GM19438 (cell line): ENCODE results near the gene ARVCF.
"Not testable (repeated sequence)": the region's sequence is repeated elsewhere in the genome, so short reads cannot be mapped to it uniquely, and the experiment has no call there.

ENCODE experiments used
- ATAC-seq: cut with Tn5 transposase; IDR thresholded peaks from one replicate; pipeline ENCODE4 v1.9.1; 2021; ENCODE audit warnings: low read depth; ENCODE audit not compliant: unreplicated experiment

Gene ARVCF

GRCh38 chr22:19942157-19943081 lies 74.2 kb downstream of the ARVCF start:
- ATAC-seq = no peak

- ATAC-seq = no peak
These were observed 75.1 kb downstream of the ARVCF start, which contains the start of the genes COMT and TXNRD2 for GRCh38 chr22:19941365-19942082. TSS of gene COMT (plus strand) at chr22:19941772. CDS start at chr22:19962527, 20,755 bp downstream. TSS of gene TXNRD2 (minus strand) at chr22:19941818. CDS start at chr22:19941803, 15 bp downstream.

- no peak for ATAC-seq
These were observed 75.9 kb downstream of the ARVCF start for GRCh38 chr22:19940536-19941364.

DNA sequence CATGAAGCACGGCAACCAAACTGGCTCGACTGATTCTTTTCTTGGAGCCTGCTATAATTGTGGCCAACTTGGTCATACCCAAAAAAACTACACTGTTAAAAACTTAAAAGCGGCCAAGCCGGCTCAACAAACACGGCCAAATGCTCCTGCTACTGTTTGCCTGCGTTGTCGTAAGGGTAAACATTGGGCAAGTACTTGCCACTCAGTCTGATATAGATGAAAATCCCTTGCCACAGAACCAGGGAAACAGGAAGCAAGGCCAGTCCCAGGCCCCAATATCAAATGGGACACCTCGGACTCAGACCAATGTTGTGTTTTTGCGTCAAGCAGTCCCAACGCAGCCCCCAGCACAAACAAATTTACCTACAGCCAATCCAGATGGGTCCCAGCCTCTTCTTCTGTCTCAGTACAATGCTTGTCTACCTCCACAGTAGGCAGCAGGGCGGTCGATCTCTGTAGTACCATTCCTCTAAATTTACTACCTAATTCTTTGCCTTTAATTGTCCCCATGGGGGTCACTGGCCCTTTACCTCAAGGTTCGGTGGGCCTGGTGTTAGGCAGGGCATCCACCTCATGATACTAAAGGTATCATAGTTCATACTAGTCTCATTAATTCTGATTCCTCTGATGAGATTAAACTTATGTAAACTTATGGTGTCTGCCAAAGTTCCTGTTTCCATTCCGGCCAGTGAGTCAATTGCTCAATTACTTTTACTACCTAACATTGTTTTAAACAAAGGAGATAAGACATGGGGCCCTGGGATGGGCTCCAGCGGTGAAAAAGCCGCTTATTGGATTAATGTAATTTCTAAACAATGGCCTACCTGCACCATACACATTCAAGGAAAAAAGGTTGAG lies 78.8 kb downstream of the ARVCF start:
- no peak for ATAC-seq

GRCh38 chr22:19936513-19936912 lies 80.1 kb downstream of the ARVCF start:
- no peak for ATAC-seq

- not testable (repeated sequence) for ATAC-seq
These were observed 81.4 kb downstream of the ARVCF start for GRCh38 chr22:19935123-19935718.

DNA sequence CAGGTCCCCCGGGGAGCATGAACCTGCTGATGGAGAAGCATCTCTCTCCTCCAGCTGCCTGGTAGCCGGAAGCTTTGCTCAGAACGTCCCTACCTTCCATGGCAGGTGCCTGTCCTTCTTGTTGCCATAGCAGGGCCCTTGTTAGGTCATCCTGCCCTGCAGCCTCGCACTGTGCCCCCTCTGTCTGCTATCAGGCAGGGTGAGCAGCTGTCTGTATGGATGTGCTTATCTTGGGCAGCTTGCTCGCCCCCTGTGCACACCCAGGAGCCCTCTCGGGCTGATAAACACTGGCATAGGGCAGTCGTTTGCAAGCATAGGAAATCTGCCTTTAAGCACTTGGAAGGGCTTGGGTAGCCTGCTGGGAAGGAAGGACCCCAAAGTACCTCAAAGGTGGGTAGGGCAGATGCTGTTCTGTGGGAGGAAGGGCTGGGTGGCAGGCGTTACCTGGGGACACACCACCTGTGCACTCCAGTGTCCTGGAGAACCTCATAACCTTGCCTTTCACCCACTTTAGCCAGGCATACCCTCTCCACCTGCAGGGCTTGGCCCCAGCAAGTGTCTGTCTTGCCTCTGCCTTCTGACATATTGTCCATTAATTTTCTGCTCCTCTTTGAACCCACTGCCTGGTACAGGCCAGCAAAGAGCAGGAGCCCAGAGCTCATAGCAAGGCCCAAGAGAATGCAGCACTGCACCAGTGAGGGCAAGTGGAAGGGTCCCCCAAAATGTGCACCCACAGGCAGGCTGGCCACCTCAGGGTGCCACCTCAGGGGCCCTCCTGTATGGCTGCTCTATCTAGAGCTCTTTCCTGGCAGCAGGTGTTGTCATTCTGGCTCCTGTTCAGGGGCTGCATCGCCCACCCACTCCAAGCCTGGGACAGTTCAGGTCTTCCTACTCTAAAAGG lies 83.0 kb downstream of the ARVCF start:
- no peak for ATAC-seq

DNA sequence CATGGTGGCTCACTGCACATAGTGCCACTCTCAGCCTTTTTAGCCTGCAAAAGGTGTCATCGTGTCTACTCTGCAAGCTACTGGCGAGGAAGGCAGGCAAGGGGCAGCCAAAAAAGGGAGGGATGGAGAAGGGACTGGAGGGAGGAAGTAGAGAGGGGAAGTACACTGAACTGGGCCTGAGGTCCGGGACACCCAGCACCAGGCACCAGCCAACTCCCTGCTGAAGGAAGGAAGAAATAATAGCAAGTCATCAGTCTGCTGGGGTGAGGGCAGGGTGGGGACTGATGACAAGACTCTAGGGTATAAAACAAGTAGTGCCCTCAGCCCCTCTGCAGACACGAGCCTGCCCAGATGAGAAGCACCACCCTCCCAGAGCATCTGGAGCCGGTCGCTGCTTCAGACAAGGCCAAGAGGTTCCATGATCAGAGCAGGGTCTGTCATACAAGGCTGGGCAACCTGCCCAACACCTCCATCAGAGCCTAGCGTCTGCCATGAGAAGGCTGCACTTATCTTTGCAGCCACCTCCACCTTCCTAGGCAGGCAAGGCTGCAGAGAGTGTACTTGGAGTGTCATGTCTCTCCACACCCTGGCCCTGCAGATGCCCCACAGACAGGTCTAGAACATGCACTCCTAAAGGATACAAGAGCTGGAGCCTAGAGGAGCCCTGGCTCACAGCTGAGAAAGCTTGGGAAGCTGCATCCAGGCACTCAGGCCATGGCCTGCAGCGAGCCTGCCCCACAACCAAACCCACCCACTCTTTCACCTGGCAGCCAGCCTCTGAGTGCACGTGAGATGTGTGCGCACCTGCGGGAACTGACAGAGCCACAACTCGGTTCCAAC lies 84.0 kb downstream of the ARVCF start:
- no peak for ATAC-seq

- ATAC-seq = no peak
These were observed 85.1 kb downstream of the ARVCF start for GRCh38 chr22:19931514-19931913.

- ATAC-seq = no peak
These were observed 85.8 kb downstream of the ARVCF start for GRCh38 chr22:19930551-19931486.

DNA sequence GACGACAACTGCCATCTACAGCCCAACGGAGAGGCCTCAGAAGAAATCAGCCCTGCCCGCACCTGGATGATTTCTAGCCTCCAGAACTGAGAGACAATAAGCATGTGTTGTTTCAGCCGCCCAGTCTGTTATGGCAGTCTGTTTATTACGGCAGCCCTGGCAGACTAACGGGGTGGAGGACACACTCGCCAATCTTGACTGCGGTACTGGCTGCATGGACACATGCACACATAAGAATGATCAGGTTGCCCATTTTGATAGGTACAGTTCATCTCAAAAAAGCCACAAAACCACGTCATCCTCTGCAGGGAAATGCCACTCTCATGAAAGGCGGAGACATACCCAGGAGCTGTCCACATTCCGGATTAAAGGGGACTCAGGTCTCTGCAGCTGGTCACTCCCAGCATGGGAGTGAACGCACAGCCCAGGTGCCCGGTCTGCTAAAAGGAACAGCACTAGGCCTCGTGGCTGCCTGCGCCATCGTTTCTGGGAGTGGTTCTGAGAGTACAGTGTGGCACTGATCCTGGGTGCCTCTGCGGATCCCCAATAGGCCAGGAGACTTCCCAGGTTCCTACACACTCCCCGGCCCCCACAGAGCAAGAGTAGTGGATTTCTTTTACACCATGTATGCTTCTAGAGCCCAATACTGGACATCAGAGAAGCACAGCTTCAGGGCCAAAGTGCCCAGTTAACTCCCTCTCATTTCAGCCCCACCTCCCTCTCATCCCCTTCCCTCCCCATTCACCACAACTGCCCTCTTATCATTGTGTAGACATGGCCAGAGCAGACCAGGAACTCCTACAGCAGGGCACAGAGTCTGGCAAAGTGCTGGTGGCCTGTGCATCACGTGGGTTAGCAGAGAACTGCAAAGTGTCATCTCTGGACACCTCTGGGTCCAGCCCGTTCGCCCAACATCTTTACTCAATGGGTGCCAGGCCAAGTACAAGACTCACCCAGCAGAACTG lies 86.8 kb downstream of the ARVCF start:
- no peak for ATAC-seq

DNA sequence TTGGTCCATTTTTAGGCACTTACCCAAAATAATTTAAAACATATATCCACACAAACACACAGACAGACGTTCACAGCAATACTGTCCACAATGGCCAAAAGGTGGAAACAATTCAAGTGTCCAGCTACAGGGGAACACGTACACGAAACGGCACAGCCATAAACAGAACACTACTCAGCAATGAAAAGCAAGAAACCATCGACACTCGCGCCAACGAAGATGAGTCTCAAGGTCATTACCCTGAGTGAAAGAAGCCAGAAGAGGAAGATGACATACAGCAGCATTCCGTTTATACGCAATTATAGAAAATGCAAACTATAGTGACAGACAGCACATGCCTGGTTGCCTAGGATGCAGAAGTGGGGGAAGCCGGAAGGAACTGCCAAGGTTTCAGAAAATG lies 88.4 kb downstream of the ARVCF start:
- no peak for ATAC-seq

GRCh38 chr22:19927696-19928095 lies 88.9 kb downstream of the ARVCF start:
- ATAC-seq = no peak

DNA sequence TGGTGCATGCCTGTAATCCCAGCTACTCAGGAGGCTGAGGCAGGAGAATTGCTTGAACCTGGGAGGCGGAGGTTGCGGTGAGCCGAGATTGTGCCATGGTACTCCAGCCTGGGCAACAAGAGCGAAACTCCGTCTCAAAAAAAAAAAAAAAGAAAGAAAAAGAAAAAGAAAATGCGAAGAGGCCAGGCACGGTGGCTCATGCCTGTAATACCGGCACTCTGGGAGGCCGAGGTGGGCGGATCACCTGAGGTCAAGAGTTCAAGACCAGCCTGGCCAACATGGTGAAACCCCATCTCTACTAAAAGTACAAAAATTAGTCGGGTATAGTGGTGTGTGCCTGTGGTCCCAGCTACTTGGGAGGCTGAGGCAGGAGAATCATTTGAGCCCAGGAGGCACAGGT lies 90.6 kb downstream of the ARVCF start:
- ATAC-seq = not testable (repeated sequence)

DNA sequence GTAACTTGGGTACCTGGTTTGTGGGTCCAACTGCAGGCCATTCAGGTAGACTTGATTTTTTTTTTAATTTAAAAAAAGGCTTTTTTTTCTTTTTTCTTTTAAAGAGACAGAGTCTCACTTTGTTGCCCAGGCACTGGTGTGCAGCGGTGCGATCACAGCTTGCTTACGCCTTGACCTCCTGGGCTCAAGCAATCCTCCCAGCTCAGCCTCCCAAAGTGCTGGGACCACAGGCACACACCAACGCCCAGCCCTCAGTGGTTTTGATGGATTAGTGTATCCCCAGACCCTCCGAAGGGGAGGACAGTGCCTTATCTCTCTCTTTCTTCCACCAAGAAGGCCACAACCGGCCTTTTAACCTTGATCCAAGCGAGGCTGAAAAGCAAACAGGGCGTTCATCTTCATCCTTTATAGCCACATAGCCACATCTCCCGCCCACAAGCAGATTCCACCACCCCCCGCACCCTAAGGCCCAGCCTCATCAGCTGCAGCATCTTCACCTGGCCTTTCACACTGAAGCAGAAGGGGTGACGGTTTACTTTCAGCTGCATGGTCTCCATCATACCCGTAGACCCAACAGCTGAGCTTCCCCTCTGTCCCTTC lies 92.6 kb downstream of the ARVCF start:
- ATAC-seq = no peak
